ENCODE measurements around the gene SYNPR.

- TF ChIP-seq EZH2 (IDR thresholded peaks at IDR 0.05; ENCODE audit: insufficient read depth, low read length) (no peak), CTCF (IDR thresholded peaks at IDR 0.05; ENCODE audit: insufficient read depth, low read depth, low read length) (no peak)
Measured at GRCh38 chr3:63656786-63657185, 378.7 kb downstream of the SYNPR start.
